ENCODE results near the gene DAAM1.

DNA sequence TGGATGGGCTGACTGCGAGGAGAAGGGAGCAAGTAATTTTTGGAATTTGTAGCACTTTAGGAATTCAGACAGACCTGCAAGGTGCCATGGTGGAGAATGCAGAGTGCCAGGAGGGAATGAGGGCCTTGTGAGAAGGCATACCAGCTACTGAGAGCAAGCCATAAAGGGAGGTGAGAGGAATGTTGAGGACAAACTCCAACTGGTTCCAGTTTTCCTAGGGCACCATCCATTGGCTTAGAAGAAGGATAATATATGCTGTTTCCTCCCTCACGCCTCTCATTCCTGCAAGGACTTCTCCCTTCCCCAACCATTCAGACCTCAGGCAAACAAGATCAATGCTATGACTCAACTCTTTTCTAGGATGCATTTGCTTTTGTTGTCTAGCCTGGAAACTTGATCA lies 11.2 kb upstream of the DAAM1 start:
- TF ChIP-seq, protein P1, sequence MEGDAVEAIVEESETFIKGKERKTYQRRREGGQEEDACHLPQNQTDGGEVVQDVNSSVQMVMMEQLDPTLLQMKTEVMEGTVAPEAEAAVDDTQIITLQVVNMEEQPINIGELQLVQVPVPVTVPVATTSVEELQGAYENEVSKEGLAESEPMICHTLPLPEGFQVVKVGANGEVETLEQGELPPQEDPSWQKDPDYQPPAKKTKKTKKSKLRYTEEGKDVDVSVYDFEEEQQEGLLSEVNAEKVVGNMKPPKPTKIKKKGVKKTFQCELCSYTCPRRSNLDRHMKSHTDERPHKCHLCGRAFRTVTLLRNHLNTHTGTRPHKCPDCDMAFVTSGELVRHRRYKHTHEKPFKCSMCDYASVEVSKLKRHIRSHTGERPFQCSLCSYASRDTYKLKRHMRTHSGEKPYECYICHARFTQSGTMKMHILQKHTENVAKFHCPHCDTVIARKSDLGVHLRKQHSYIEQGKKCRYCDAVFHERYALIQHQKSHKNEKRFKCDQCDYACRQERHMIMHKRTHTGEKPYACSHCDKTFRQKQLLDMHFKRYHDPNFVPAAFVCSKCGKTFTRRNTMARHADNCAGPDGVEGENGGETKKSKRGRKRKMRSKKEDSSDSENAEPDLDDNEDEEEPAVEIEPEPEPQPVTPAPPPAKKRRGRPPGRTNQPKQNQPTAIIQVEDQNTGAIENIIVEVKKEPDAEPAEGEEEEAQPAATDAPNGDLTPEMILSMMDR (IDR thresholded peaks at IDR 0.05; ENCODE audit: low read depth, low read length), result no peak
- no peak for TF ChIP-seq EZH2phosphoT487 (IDR thresholded peaks at IDR 0.05; ENCODE audit: low read depth)
